Inflammatory macrophage (primary cell): Measurements from ENCODE around the gene PDXK.

Source experiments
- DNase-seq, 2 donors: peaks; one replicate each; pipeline ENCODE4 v3.0.0-alpha.2; 2020 to 2022

The PDXK gene

GRCh38 chr21:43726686-43727518 lies 8.0 kb downstream of the PDXK start:
- DNase-seq = peak; percentile 59 to 75

GRCh38 chr21:43727519-43728153 lies 8.7 kb downstream of the PDXK start:
- DNase-seq = peak; percentile 58 to 69

DNA sequence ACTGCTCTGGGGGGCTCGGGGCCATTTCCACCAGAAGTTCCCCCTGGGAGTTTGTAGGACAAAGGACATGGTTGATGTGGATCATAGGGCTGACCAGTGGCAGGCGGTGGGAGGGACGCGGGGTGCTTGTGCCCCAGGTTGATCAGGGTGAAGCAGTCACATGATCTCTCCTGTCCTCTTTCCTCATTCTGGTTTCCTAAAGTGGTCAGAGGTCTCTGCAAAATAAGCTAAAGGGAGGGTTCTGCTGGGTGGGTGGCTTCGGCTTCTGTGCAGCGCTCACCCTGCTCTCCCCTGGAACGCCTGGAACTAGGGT lies 9.2 kb downstream of the PDXK start:
- no peak for DNase-seq

DNA sequence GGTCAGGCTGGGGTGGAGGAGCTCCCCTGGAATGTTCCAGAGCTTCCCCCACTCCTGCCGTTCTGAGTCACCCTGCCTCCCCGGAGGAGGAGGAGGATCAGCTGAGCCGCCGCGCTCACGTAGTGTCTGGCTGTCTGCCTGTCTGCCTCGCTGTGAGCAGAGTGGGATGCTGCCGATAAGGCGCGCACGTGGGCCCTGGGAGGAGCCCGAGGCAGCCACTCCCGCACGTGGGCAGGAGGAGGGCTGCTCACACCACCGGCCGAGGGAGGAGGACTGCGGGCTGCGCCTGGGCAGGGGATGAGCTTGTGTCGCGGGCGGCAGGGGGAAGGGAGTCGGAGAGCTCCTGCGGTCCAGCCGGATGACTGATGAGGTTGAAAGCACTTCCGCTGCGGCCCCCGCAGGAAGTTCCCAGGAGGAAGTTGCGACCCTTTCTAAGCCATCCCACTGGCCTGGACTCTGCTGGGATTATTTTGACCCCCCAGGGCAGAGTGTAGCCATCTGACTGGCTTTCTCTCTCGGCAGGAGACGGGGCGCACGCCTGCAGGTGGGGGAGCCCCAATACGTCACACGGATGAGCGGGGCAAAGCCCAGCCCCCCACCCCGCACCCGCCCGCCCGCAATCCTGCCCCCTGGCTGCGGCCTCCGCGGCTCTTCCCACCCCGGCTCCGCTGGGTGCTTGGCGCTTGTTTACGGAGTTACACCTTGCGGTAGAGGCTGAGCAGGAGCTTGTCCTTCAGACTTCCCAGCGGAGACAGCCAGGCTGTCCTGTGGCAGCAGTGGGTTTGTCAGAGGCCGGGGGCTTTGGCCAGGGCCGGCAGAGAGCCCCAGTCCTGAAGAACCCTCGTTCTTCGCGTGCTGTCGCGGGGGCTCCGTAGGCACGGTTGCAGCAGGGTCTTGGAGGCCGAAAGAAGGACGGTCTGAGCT lies 9.8 kb downstream of the PDXK start:
- peak; percentile 97 to 99 for DNase-seq

DNA sequence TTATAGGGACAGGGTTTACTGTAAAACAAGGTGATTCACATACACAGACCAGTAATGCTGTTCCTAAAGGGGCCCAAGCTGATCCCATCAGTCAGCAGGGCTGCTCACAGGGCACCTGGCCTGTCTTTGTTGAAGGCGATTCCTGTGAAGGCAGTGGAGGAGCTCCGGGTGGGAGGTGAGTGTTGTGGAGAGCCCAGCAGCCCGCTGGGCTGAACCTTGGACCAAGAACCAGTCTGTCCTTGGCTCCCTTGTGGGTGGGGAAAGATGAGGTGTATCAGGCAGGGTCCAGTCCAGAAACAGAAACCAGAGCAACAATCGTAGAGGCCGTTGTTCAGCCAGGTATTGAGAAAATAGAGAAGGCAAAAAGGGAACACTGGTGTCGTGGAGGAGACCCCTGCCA lies 12.5 kb downstream of the PDXK start:
- DNase-seq = no peak

DNA sequence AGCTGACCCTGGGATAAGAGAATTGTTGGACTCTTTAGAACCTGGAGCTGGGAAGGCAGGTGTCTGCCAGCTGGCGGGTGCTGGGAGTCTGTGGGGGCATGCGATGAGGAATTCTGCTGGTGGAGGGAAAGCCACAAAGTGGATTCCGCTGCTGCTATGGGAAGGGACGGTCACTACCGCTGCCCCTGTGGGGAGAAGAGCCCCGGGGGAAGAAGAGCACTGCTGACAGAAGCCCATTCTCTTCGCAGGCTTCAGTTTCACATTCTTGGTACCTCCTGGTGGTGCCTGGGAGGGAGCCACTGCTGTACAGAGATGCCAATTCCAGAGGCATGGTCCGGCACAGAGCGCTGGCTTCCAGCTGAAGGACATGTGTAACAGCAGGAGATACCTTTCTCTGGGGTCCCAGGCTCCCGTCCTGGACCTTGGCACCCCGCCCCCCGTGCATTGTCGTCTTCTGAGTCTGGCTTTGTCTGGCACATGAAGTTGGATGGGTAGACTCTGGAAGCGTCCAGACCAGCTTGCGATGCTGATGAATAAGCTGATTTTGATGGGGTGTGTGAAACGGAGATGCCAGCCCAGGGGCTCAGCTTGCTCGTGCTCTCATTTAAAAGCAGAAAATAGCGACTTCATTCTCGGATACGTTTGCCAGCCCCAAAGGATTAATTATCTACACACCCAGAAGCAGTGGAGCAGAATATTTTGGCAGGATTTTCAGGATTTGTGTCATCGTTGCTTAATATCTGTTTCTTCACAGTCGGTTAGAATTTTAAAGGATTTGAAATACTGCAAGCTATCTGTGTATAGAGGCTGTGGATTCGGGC lies 13.2 kb downstream of the PDXK start:
- DNase-seq = no peak

GRCh38 chr21:43733060-43733459 lies 14.1 kb downstream of the PDXK start:
- DNase-seq = no peak

DNA sequence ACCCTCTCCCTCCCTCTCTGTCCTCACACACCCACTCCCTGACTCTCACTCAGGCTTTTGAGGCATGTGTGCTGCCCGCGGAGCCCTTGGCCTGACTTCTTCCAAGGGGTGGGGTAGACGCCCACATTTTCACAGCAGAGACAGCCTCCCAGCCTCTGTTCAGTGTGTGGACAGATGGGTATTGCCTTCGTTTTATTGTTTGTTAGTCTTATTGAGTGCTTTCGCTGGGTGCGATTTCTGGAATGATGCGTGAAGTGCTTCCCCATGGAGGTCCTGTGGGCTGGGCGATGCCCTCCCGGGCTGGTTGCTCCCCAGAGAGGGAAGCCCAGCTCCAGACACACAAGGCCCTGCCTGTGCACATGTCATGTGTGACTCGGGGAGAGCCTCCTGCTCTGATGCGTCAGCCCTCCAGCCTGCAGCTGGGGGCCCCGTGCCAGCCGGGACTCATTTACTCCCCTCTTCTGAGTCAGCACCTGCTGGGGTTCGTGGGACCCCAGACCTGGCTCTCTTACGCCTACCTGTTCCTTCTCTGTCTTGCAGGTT lies 14.7 kb downstream of the PDXK start:
- peak; percentile 78 to 84 for DNase-seq

DNA sequence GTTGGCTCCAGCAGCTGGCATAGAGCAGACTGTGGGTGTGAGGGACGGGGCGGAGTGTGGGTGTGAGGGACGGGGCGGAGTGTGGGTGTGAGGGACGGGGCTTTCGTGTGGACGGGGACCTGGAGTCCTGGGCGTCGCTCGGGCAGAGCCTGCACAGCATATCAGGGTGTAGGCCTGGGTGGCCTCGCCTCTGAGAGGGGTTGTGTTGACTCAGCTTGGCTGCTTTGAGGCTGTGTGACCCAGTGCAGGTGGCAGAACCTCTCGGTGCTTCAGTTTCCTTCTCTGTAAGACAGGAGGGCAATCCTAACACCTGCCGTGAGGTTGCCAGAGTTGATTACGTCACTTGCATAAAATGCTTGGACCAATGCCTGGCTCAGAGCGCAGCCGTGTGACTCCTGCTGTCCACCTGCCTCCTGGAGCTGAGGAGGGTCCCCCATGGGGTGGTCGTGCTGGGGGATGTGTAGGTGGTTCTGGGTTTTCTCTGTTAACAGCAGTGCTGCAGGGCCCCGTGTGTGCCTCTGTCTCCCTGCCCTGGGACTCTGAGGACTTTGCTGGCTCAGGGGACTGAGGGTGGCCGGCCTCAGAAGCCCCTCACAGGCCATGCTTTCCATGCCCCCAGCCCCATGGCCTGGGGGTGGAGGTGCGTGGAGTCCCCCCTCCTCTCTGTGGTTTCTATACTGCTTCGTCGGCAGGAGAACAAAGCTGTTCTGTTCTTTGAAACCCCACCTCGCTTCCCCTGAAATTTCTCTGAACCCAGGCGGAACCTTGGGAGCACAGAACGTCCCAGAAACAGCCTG lies 15.4 kb downstream of the PDXK start:
- DNase-seq = no peak

- no peak for DNase-seq
These were observed 15.9 kb downstream of the PDXK start for GRCh38 chr21:43734928-43735229.

GRCh38 chr21:43735236-43736091 lies 16.5 kb downstream of the PDXK start:
- no peak for DNase-seq

GRCh38 chr21:43736224-43736883 lies 17.4 kb downstream of the PDXK start:
- DNase-seq = peak in 1 of 2 donors; percentile 18

GRCh38 chr21:43737158-43737950 lies 18.4 kb downstream of the PDXK start:
- DNase-seq = no peak

GRCh38 chr21:43739621-43740435 lies 20.9 kb downstream of the PDXK start:
- peak in 1 of 2 donors; percentile 38 for DNase-seq

- DNase-seq = no peak
These were observed 21.7 kb downstream of the PDXK start for GRCh38 chr21:43740497-43741156.

DNA sequence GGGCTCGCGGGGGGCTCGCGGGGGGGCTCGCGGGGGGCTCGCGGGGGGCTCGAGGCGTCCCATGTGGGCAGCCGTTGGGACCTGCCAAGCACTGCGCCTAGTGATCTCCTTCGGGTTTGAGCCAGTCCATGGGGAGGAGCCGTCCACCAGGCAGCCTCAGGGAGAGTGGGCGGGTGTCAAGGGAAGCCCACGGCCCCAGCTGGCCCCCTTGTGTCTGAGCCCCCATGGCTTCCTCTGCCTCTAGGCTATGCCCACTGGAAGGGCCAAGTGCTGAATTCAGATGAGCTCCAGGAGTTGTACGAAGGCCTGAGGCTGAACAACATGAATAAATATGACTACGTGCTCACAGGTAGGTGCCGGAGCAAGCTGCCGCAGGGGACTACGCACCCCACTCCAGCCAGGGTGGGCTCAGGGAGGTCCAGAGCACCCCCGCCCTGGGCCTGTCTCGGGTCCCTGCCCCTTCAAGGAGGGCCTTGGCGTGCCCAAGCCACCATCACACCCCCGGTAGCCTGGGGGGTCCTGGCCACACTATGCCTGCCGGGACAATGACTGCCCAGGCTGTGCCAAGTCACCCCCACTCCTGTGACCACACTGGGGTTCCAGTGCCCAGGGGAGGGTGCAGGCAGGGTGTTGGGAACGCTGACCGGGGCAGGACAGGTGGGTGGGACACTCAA lies 22.6 kb downstream of the PDXK start:
- DNase-seq = no peak

DNA sequence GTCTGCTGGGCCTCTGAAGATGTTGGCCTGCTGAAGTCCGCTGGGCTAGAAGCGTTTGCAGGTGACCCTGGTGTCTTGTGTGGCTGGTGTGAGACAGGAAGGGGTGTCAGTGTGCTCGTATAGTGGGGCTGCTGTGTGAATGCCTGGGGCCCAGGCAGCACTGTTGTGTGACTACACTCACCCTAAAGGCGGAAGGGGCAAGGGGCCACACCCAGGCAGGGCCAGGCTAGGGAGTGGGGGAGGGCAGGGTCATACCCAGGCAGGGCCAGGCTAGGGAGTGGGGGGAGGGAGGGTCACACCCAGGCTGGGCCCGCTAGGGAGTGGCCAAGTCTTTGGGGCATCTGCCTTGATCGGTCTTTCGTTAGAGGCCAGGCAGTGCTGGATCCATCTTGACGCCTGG lies 25.0 kb downstream of the PDXK start:
- DNase-seq = peak in 1 of 2 donors; percentile 29
